Erythroblast (primary cell): ENCODE results near the gene STRN.
"Not testable (repeated sequence)": the region's sequence is repeated elsewhere in the genome, so short reads cannot be mapped to it uniquely, and the experiment has no call there.

ENCODE experiments used
- DNase-seq, 2 experiments: peaks; one replicate each; lab custom pipeline; 2025; lab: John Stamatoyannopoulos, UW
- GATA1 ChIP-seq: IDR thresholded peaks from 2 replicates; pipeline ENCODE4 v1.6.1; 2011; ENCODE audit warnings: low read depth, mild to moderate bottlenecking, control low read depth, low read length, moderate library complexity
- POLR2A ChIP-seq: IDR thresholded peaks from 2 replicates; pipeline ENCODE4 v1.6.1; 2011; ENCODE audit warnings: mild to moderate bottlenecking, low read length

The STRN gene

GRCh38 chr2:36966370-36967235, at the start of gene STRN:
Gene STRN, minus strand, starts transcription at chr2:36966536. Its CDS starts 73 bp downstream, at chr2:36966463.
- no peak for TF ChIP-seq GATA1
- TF ChIP-seq POLR2A = peak; percentile 90
- peak; percentile 97 to 99 for DNase-seq

- no peak for TF ChIP-seq POLR2A
- TF ChIP-seq GATA1 = no peak
Measured at GRCh38 chr2:37013315-37013641, 46.9 kb upstream of the STRN start.

GRCh38 chr2:37011130-37011529, 44.8 kb upstream of the STRN start:
- DNase-seq = no peak
- TF ChIP-seq POLR2A (no peak), GATA1 (no peak)

More at GRCh38 chr2:37013315-37013641, 46.9 kb upstream of the STRN start:
- DNase-seq = no peak

- no peak for TF ChIP-seq GATA1
- no peak for TF ChIP-seq POLR2A
- peak; percentile 56 to 65 for DNase-seq
Measured at GRCh38 chr2:37005118-37005868, 39.0 kb upstream of the STRN start.

GRCh38 chr2:37000988-37001556, 34.7 kb upstream of the STRN start:
- no peak for DNase-seq
- TF ChIP-seq GATA1 (no peak), POLR2A (no peak)

GRCh38 chr2:37000318-37000717, 34.0 kb upstream of the STRN start:
- no peak for DNase-seq
- TF ChIP-seq POLR2A = no peak
- no peak for TF ChIP-seq GATA1

GRCh38 chr2:36999416-36999815, 33.1 kb upstream of the STRN start:
- DNase-seq = not testable (repeated sequence)

GRCh38 chr2:36993841-36994620, 27.7 kb upstream of the STRN start:
- TF ChIP-seq GATA1 (no peak), POLR2A (no peak)
- DNase-seq = no peak

GRCh38 chr2:36988008-36988407, 21.7 kb upstream of the STRN start:
- no peak for DNase-seq
- TF ChIP-seq POLR2A = no peak
- TF ChIP-seq GATA1 = no peak

GRCh38 chr2:36982467-36982866, 16.1 kb upstream of the STRN start:
- no peak for DNase-seq
- no peak for TF ChIP-seq GATA1
- TF ChIP-seq POLR2A = no peak

- TF ChIP-seq GATA1 = no peak
- no peak for TF ChIP-seq POLR2A
- DNase-seq = no peak
Measured at GRCh38 chr2:36981911-36982310, 15.6 kb upstream of the STRN start.

- not testable (repeated sequence) for DNase-seq
Measured at GRCh38 chr2:36979007-36979406, 12.7 kb upstream of the STRN start.

GRCh38 chr2:36976065-36976464, 9.7 kb upstream of the STRN start:
- TF ChIP-seq POLR2A = no peak
- TF ChIP-seq GATA1 = no peak
- no peak for DNase-seq
